PC-9 (cell line): Measurements from ENCODE around the gene ZNF618.

Experiments used
- CTCF ChIP-seq: fragments of 200-600 bp; sonication (generic); conservative IDR thresholded peaks from 2 replicates; pipeline ENCODE4 v1.6.1; 2017; ENCODE audit warnings: mixed run types, antibody characterized with exemption, mild to moderate bottlenecking, moderate library complexity
- EZH2 ChIP-seq: fragments of 200-600 bp; sonication (generic); IDR thresholded peaks from 2 replicates; pipeline ENCODE4 v1.8.0; 2017; ENCODE audit warnings: antibody characterized with exemption, low read depth

- TF ChIP-seq CTCF = no peak
- no peak for TF ChIP-seq EZH2
Measured at GRCh38 chr9:114001794-114002261, 125.7 kb downstream of the ZNF618 start.
